ENCODE data around the gene RETREG3. TPM values are rescaled to one million over a fixed set of nuclear protein-coding genes. Genes with fewer than 3 reads are reported as not detected.
A peak's percentile ranks its signal among the peaks of the same experiment; 100 is the strongest.
"Not testable (repeated sequence)": the region's sequence is repeated elsewhere in the genome, so short reads cannot be mapped to it uniquely, and the experiment has no call there.

The RETREG3 gene
- total RNA-seq, 3 donors from 2014 or later (not counting 1 experiment from before 2014, with no cell fraction given), result 76.0 to 114 (median 101) TPM

- DNase-seq (peak in 1 of 2 donors; percentile 54), ATAC-seq (peak in 1 of 3 donors; percentile 16)
- intact Hi-C loops (cut with micrococcal nuclease), result loop anchor here (2.0 kb wide), 1 partner anchor 17 kb away; the partner anchor contains the start of gene NAGLU
- no peaks in the 10 kb centered on the region for H3K27me3 ChIP-seq (ENCODE audit: control insufficient read depth, insufficient read depth, low read length)
- peak overlapping the region; percentile 82 to 91 for H3K27ac Mint-ChIP-seq
- peak overlapping the region; percentile 91 for H3K4me3 Mint-ChIP-seq
- H3K27me3 Mint-ChIP-seq (ENCODE audit: low read depth in 2 of 2), result no peaks in the 10 kb centered on the region
- no peak for TF ChIP-seq CTCF (IDR thresholded peaks at IDR 0.05)
- peaks cover 16 to 41% of the 10 kb centered on the region in 2 donors for H3K4me1 Mint-ChIP-seq
- H3K4me1 ChIP-seq (ENCODE audit: control insufficient read depth, insufficient read depth, low read length), result peaks cover 33% of the 10 kb centered on the region
- WGBS (ENCODE audit: insufficient coverage), result 67% methylated on average over 16 of the region's 16 CpGs
- H3K9me3 Mint-ChIP-seq, result no peaks in the 10 kb centered on the region
- no peaks in the 10 kb centered on the region for H3K36me3 ChIP-seq (ENCODE audit: control insufficient read depth, insufficient read depth, low read length)
- H3K4me3 ChIP-seq (ENCODE audit: low read length), result peak overlapping the region; percentile 86
- no peaks in the 10 kb centered on the region for H3K9me3 ChIP-seq (ENCODE audit: control insufficient read depth, insufficient read depth, low read length)
- H3K36me3 Mint-ChIP-seq, result no peaks in the 10 kb centered on the region
- H3K27ac ChIP-seq (ENCODE audit: low read length), result peak overlapping the region; percentile 94
Observed at GRCh38 chr17:42553866-42554249, 55.3 kb downstream of the RETREG3 start.

GRCh38 chr17:42553161-42553818 lies 55.9 kb downstream of the RETREG3 start:
- Mint-ChIP-seq H3K27me3 (ENCODE audit: low read depth in 2 of 2) (no peaks in the 10 kb centered on the region), H3K27ac (peak overlapping the region in 1 of 2 donors; percentile 91), H3K36me3 (no peaks in the 10 kb centered on the region), H3K9me3 (no peaks in the 10 kb centered on the region), H3K4me1 (peaks cover 18 to 43% of the 10 kb centered on the region in 2 donors), H3K4me3 (peak overlapping the region; percentile 91)
- intact Hi-C loops (cut with micrococcal nuclease), result no loop called here
- Histone ChIP-seq H3K4me3 (ENCODE audit: low read length) (no peak overlapping the region), H3K27ac (ENCODE audit: low read length) (no peak overlapping the region), H3K9me3 (ENCODE audit: control insufficient read depth, insufficient read depth, low read length) (no peaks in the 10 kb centered on the region), H3K36me3 (ENCODE audit: control insufficient read depth, insufficient read depth, low read length) (no peaks in the 10 kb centered on the region), H3K27me3 (ENCODE audit: control insufficient read depth, insufficient read depth, low read length) (no peaks in the 10 kb centered on the region), H3K4me1 (ENCODE audit: control insufficient read depth, insufficient read depth, low read length) (peaks cover 37% of the 10 kb centered on the region)
- DNase-seq, result no peak
- TF ChIP-seq CTCF (IDR thresholded peaks at IDR 0.05), result no peak
- no peak for ATAC-seq
- 95% methylated on average over 45 of the region's 45 CpGs for WGBS (ENCODE audit: insufficient coverage)

GRCh38 chr17:42552736-42553135 lies 56.4 kb downstream of the RETREG3 start, which contains the start of gene HSD17B1:
TSS of gene HSD17B1 (plus strand) at chr17:42552923. CDS start at chr17:42552934, 11 bp downstream.
- 97% methylated on average over 15 of the region's 15 CpGs for WGBS (ENCODE audit: insufficient coverage)
- H3K9me3 ChIP-seq (ENCODE audit: control insufficient read depth, insufficient read depth, low read length); H3K27ac ChIP-seq (ENCODE audit: low read length); H3K27me3 Mint-ChIP-seq (ENCODE audit: low read depth in 2 of 2); H3K4me3 ChIP-seq (ENCODE audit: low read length); H3K27me3 ChIP-seq (ENCODE audit: control insufficient read depth, insufficient read depth, low read length); intact Hi-C loops (cut with micrococcal nuclease); H3K36me3 ChIP-seq (ENCODE audit: control insufficient read depth, insufficient read depth, low read length); H3K9me3 Mint-ChIP-seq; DNase-seq; ATAC-seq; H3K36me3 Mint-ChIP-seq: not testable (repeated sequence)
- H3K4me1 ChIP-seq (ENCODE audit: control insufficient read depth, insufficient read depth, low read length), result peaks cover 42% of the 10 kb centered on the region
- Mint-ChIP-seq H3K4me3 (peak within 1 kb of the TSS; percentile 91), H3K4me1 (peaks cover 18 to 43% of the 10 kb centered on the region in 2 donors), H3K27ac (peak within 1 kb of the TSS in 1 of 2 donors; percentile 91)

- no peaks in the 10 kb centered on the region for H3K27me3 ChIP-seq (ENCODE audit: control insufficient read depth, insufficient read depth, low read length)
- peaks cover 25% of the 10 kb centered on the region for H3K4me1 ChIP-seq (ENCODE audit: control insufficient read depth, insufficient read depth, low read length)
- no peak overlapping the region for H3K27ac ChIP-seq (ENCODE audit: low read length)
- no peak overlapping the region for H3K4me3 ChIP-seq (ENCODE audit: low read length)
- no peaks in the 10 kb centered on the region for H3K9me3 Mint-ChIP-seq
- ATAC-seq (no peak), DNase-seq (no peak)
- no peaks in the 10 kb centered on the region for H3K9me3 ChIP-seq (ENCODE audit: control insufficient read depth, insufficient read depth, low read length)
- H3K27ac Mint-ChIP-seq, result no peak overlapping the region
- H3K27me3 Mint-ChIP-seq (ENCODE audit: low read depth in 2 of 2), result no peaks in the 10 kb centered on the region
- H3K36me3 Mint-ChIP-seq, result no peaks in the 10 kb centered on the region
- H3K4me1 Mint-ChIP-seq, result peaks cover 9 to 28% of the 10 kb centered on the region in 2 donors
- no peaks in the 10 kb centered on the region for H3K36me3 ChIP-seq (ENCODE audit: control insufficient read depth, insufficient read depth, low read length)
- intact Hi-C loops (cut with micrococcal nuclease), result no loop called here
- TF ChIP-seq CTCF (IDR thresholded peaks at IDR 0.05), result no peak
- peak overlapping the region; percentile 65 for H3K4me3 Mint-ChIP-seq
- WGBS (ENCODE audit: insufficient coverage), result 77% methylated on average over 10 of the region's 14 CpGs
Observed at GRCh38 chr17:42548993-42549755, 60.0 kb downstream of the RETREG3 start.

Data from natural killer cell (primary cell).